Effector memory CD4-positive, alpha-beta T cell (primary cell): ENCODE measurements around the gene NPR1.
A peak's percentile ranks its signal among the peaks of the same experiment; 100 is the strongest.

Experiments used
- DNase-seq, 3 donors: peaks; one replicate each; pipeline ENCODE4 v3.0.0-alpha.2; 2020
- H3K27ac ChIP-seq: 2 replicates; pipeline ENCODE4 v1.7.0; 2013; ENCODE audit warnings: mild to moderate bottlenecking, low read length, moderate library complexity; ENCODE audit not compliant: insufficient read depth, poor library complexity, severe bottlenecking
- H3K27me3 ChIP-seq: replicated peaks from 2 replicates; pipeline ENCODE4 v1.7.0; 2013; ENCODE audit warnings: mild to moderate bottlenecking, low read length; ENCODE audit not compliant: insufficient read depth, control insufficient read depth, poor library complexity, severe bottlenecking
- H3K36me3 ChIP-seq: 2 replicates; pipeline ENCODE4 v1.7.0; 2013; ENCODE audit warnings: mild to moderate bottlenecking, low read length, moderate library complexity; ENCODE audit not compliant: control insufficient read depth, insufficient read depth
- H3K4me1 ChIP-seq: 2 replicates; pipeline ENCODE4 v1.7.0; 2013; ENCODE audit warnings: low read length, mild to moderate bottlenecking; ENCODE audit not compliant: control insufficient read depth, insufficient read depth, poor library complexity, severe bottlenecking
- H3K4me3 ChIP-seq: 2 replicates; pipeline ENCODE4 v1.7.0; 2013; ENCODE audit warnings: low read length, low read depth, mild to moderate bottlenecking; ENCODE audit not compliant: insufficient read depth, poor library complexity, severe bottlenecking
- H3K9me3 ChIP-seq: 2 replicates; pipeline ENCODE4 v1.7.0; 2013; ENCODE audit warnings: mild to moderate bottlenecking, low read length, moderate library complexity; ENCODE audit not compliant: control insufficient read depth

NPR1 gene

DNA sequence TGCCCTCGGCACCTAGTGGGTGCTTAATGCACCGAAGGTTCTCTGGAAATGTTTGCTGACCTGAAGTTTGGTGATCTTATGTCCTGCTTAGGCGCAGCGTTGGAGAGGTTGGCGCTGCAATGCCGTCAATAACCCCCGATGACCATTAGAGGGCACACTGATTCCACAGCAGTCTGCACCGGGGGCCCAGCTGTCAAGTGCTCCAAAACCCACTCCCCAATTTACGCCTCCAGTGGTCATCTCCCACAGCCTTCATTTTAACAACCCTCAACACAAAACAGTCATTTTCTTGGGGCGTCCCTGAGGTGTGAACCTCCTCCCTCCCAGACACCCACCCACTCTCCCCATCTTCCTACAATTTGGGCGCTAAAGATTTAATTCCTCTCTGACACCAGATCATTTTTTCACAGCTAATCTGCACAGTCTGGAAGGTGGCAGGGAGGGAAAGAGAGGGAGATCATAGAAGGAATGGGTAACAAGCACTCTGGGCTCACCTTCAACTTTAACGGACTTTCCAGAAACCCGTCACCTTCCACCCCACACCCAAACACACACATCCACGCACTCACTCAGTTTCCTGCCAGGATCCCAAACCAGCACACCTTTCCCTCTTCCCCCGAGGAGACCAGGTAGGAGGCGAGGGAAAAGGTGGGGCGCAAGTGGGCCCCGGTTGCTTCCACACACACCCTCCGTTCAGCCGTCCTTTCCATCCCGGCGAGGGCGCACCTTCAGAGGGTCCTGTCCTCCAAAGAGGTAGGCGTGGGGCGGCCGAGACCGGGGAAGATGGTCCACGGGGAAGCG is 570 bp upstream of the NPR1 start:
- no peak overlapping the region for H3K27ac ChIP-seq
- no peaks in the 10 kb centered on the region for H3K9me3 ChIP-seq
- peak overlapping the region; percentile 56 for H3K4me3 ChIP-seq
- no peak for DNase-seq
- H3K36me3 ChIP-seq = no peaks in the 10 kb centered on the region
- H3K27me3 ChIP-seq = peaks cover 32% of the 10 kb centered on the region
- peaks cover 28% of the 10 kb centered on the region for H3K4me1 ChIP-seq

- Histone ChIP-seq H3K9me3 (no peaks in the 10 kb centered on the region), H3K27me3 (peaks cover 32% of the 10 kb centered on the region), H3K4me1 (peaks cover 28% of the 10 kb centered on the region), H3K27ac (no peak overlapping the region), H3K36me3 (no peaks in the 10 kb centered on the region), H3K4me3 (peak overlapping the region; percentile 56)
- no peak for DNase-seq
Observed at GRCh38 chr1:153679337-153680119, 1.0 kb downstream of the NPR1 start.

GRCh38 chr1:153680120-153680403 is 1.6 kb downstream of the NPR1 start:
- no peak overlapping the region for H3K27ac ChIP-seq
- no peak for DNase-seq
- no peaks in the 10 kb centered on the region for H3K9me3 ChIP-seq
- peaks cover 28% of the 10 kb centered on the region for H3K4me1 ChIP-seq
- no peaks in the 10 kb centered on the region for H3K36me3 ChIP-seq
- H3K4me3 ChIP-seq = peak overlapping the region; percentile 56
- H3K27me3 ChIP-seq = peaks cover 32% of the 10 kb centered on the region

DNA sequence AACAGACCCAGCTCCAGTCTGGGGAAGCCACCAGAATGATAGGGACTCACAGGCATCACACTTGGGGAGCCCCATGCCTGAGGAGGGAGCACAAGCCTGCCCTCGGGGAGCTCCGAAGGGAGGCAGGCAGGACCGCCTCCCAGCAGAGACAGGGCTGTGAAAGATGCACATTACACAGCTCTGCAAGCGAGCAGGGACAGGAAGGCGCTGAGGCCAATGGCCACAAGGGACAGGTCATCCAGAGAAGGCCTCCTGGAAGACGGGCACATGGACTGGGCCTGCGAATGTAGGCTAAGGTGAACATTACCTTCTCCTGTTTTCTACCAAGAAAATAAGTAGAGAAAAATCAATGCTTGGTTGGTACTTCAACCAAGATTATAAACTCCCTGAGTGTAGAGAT is 4.2 kb downstream of the NPR1 start:
- no peaks in the 10 kb centered on the region for H3K9me3 ChIP-seq
- no peak overlapping the region for H3K27ac ChIP-seq
- H3K36me3 ChIP-seq = no peaks in the 10 kb centered on the region
- H3K27me3 ChIP-seq = peaks cover 24% of the 10 kb centered on the region
- H3K4me1 ChIP-seq = peaks cover 23% of the 10 kb centered on the region
- DNase-seq = no peak
- H3K4me3 ChIP-seq = no peak overlapping the region

GRCh38 chr1:153683854-153684253 is 5.4 kb downstream of the NPR1 start:
- DNase-seq = no peak
- H3K36me3 ChIP-seq = no peaks in the 10 kb centered on the region
- H3K4me3 ChIP-seq = no peak overlapping the region
- peaks cover 15% of the 10 kb centered on the region for H3K27me3 ChIP-seq
- no peak overlapping the region for H3K27ac ChIP-seq
- H3K4me1 ChIP-seq = peaks cover 12% of the 10 kb centered on the region
- H3K9me3 ChIP-seq = no peaks in the 10 kb centered on the region

GRCh38 chr1:153684892-153685291 is 6.4 kb downstream of the NPR1 start:
- no peak for DNase-seq
- H3K27me3 ChIP-seq = peaks cover 5% of the 10 kb centered on the region
- H3K4me3 ChIP-seq = no peak overlapping the region
- no peak overlapping the region for H3K27ac ChIP-seq
- H3K4me1 ChIP-seq = peaks cover 3% of the 10 kb centered on the region
- no peaks in the 10 kb centered on the region for H3K9me3 ChIP-seq
- H3K36me3 ChIP-seq = no peaks in the 10 kb centered on the region

- Histone ChIP-seq H3K27ac (no peak overlapping the region), H3K4me3 (no peak overlapping the region), H3K4me1 (no peaks in the 10 kb centered on the region), H3K27me3 (no peaks in the 10 kb centered on the region), H3K9me3 (no peaks in the 10 kb centered on the region), H3K36me3 (no peaks in the 10 kb centered on the region)
- no peak for DNase-seq
Observed at GRCh38 chr1:153685544-153686340, 7.3 kb downstream of the NPR1 start.

DNA sequence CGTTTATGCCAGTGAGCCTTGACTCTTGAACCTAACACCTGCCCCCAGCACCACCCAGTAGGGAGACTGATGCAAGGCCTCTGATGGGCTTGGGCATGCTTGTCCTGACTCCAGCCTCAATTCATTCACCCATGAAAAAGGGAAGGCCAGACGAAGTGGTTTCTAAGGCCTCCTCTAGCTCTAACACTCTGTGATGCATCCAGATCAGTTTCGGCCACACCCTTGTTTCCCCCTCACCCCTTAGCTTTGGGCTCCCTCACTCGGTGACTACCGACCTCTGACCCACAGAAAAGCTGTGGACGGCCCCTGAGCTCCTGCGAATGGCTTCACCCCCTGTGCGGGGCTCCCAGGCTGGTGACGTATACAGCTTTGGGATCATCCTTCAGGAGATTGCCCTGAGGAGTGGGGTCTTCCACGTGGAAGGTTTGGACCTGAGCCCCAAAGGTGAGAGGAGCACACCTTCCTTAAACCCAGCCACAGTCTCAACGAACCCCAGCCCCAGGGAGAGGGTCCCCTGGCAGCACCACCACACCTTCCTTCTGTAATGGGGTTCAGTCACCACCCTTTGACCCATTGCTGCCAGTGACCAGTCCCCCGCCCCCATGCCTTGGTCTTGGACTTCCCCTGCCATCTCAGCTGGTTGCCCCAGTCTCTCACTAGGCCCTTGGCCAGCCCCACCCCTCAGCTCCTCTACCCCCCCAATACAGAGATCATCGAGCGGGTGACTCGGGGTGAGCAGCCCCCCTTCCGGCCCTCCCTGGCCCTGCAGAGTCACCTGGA is 9.0 kb downstream of the NPR1 start:
- no peaks in the 10 kb centered on the region for H3K36me3 ChIP-seq
- no peaks in the 10 kb centered on the region for H3K27me3 ChIP-seq
- H3K4me1 ChIP-seq = no peaks in the 10 kb centered on the region
- H3K27ac ChIP-seq = no peak overlapping the region
- no peak for DNase-seq
- H3K4me3 ChIP-seq = no peak overlapping the region
- H3K9me3 ChIP-seq = no peaks in the 10 kb centered on the region

GRCh38 chr1:153688276-153688675 is 9.8 kb downstream of the NPR1 start:
- H3K4me1 ChIP-seq = no peaks in the 10 kb centered on the region
- no peaks in the 10 kb centered on the region for H3K9me3 ChIP-seq
- DNase-seq = no peak
- H3K36me3 ChIP-seq = no peaks in the 10 kb centered on the region
- no peak overlapping the region for H3K27ac ChIP-seq
- H3K27me3 ChIP-seq = no peaks in the 10 kb centered on the region
- H3K4me3 ChIP-seq = no peak overlapping the region
